Activated naive CD4-positive, alpha-beta T cell treated with anti-CD3 and anti-CD28 coated beads, Interleukin-2, amount 10 ng/mL, durations not matched to agents 7 days and 5 days (primary cell): ENCODE data around the gene AKAP13.

ENCODE experiments used
- CTCF ChIA-PET: fragments of 350-600 bp; sonication (Branson Sonifier 250); formaldehyde crosslinking; loops from one replicate; lab custom pipeline; 2021; ENCODE audit warnings: antibody characterized with exemption; lab: Charles Lee
- DNase-seq: peaks from one replicate; pipeline ENCODE4 v3.0.0-alpha.2; 2020
- H3K27ac Mint-ChIP-seq: one replicate; pipeline ENCODE4 v1.8.0; 2021; ENCODE audit warnings: mild to moderate bottlenecking, moderate library complexity, mixed read lengths
- H3K27me3 Mint-ChIP-seq: one replicate; pipeline ENCODE4 v1.8.0; 2021; ENCODE audit warnings: mild to moderate bottlenecking, mixed read lengths
- H3K36me3 Mint-ChIP-seq: one replicate; pipeline ENCODE4 v1.8.0; 2021; ENCODE audit warnings: mixed read lengths
- H3K4me1 Mint-ChIP-seq: one replicate; pipeline ENCODE4 v1.8.0; 2021; ENCODE audit warnings: mixed read lengths
- H3K4me3 Mint-ChIP-seq: one replicate; pipeline ENCODE4 v1.8.0; 2021; ENCODE audit warnings: mild to moderate bottlenecking, moderate library complexity, mixed read lengths
- H3K9me3 Mint-ChIP-seq: one replicate; pipeline ENCODE4 v1.8.0; 2021; ENCODE audit warnings: mixed read lengths

Gene AKAP13

DNA sequence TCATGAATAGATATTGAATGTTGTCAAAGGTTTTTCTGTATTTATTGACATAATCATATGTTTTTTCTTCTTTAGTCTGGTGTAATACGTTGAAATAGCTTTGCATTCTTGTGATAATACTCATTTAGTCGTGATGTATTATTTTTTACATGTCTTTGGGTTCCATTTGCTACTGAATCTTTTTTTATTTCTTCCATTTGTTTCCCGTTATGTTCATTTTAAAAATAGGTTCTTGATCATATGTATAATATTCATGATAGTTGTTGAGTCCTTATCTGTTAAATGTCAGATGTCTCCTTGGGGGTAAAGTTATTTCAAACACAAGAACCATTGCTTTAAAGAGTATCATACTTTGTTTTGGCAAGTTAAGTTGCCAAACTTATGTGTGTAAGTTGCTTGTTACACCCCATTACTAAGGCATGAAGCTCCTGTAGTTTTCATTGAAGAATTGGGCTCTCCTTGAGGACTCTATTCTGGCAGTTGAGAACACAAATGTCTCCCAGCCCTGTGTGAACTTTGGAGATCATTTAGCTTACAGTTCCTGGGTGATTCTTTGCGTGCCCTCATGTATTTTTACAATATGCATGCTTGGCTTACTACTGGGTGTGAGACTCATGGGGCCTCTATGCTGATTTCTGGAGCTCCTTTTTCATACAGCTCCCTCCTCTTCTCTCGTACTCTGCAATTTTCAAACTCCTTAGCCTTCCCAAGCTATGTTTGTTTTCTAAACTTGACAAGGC is 8.3 kb downstream of the AKAP13 start:
- Mint-ChIP-seq H3K4me3 (no peak overlapping the region), H3K36me3 (peaks cover 23% of the 10 kb centered on the region), H3K4me1 (peaks cover 28% of the 10 kb centered on the region), H3K27ac (no peak overlapping the region), H3K27me3 (no peaks in the 10 kb centered on the region), H3K9me3 (no peaks in the 10 kb centered on the region)
- CTCF ChIA-PET: interaction anchor here (1.2 kb wide), 1 partner anchor 11 kb away, joined by 5 read pairs; no protein-coding TSS in a partner anchor
- no peak for DNase-seq

- Mint-ChIP-seq H3K9me3 (no peaks in the 10 kb centered on the region), H3K4me1 (peaks cover 23% of the 10 kb centered on the region), H3K4me3 (no peak overlapping the region), H3K27me3 (no peaks in the 10 kb centered on the region), H3K27ac (no peak overlapping the region), H3K36me3 (peaks cover 19% of the 10 kb centered on the region)
- DNase-seq: no peak
- CTCF ChIA-PET: no interaction called here
Observed at GRCh38 chr15:85389306-85389650, 8.9 kb downstream of the AKAP13 start.

DNA sequence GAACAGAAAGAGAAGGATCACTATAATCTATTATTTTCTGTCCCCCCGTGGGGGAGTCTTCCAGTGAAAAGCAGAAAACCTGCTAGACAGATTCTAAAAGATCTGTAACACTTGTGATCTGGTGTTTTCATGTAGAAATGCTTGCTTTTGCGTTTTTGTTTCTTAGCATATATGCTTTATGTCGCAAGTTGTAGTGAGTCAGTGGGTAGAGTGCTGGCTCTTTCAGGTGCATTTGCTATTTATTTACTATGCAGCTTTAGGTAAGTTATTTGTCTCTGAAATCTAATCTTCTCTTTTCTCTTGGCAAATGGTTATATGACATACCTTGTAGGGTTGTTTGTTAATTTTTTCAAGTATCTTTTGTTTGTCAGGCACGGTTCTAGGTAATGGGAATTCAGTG is 9.4 kb downstream of the AKAP13 start:
- H3K4me3 Mint-ChIP-seq: no peak overlapping the region
- no peak for DNase-seq
- H3K36me3 Mint-ChIP-seq: peaks cover 17% of the 10 kb centered on the region
- H3K27ac Mint-ChIP-seq: no peak overlapping the region
- peaks cover 20% of the 10 kb centered on the region for H3K4me1 Mint-ChIP-seq
- no peaks in the 10 kb centered on the region for H3K27me3 Mint-ChIP-seq
- CTCF ChIA-PET: no interaction called here
- no peaks in the 10 kb centered on the region for H3K9me3 Mint-ChIP-seq

GRCh38 chr15:85393210-85393609 is 12.8 kb downstream of the AKAP13 start:
- CTCF ChIA-PET: no interaction called here
- peaks cover 4% of the 10 kb centered on the region for H3K4me1 Mint-ChIP-seq
- no peak for DNase-seq
- H3K27me3 Mint-ChIP-seq: no peaks in the 10 kb centered on the region
- no peak overlapping the region for H3K4me3 Mint-ChIP-seq
- no peak overlapping the region for H3K27ac Mint-ChIP-seq
- H3K9me3 Mint-ChIP-seq: no peaks in the 10 kb centered on the region
- peaks cover 9% of the 10 kb centered on the region for H3K36me3 Mint-ChIP-seq

DNA sequence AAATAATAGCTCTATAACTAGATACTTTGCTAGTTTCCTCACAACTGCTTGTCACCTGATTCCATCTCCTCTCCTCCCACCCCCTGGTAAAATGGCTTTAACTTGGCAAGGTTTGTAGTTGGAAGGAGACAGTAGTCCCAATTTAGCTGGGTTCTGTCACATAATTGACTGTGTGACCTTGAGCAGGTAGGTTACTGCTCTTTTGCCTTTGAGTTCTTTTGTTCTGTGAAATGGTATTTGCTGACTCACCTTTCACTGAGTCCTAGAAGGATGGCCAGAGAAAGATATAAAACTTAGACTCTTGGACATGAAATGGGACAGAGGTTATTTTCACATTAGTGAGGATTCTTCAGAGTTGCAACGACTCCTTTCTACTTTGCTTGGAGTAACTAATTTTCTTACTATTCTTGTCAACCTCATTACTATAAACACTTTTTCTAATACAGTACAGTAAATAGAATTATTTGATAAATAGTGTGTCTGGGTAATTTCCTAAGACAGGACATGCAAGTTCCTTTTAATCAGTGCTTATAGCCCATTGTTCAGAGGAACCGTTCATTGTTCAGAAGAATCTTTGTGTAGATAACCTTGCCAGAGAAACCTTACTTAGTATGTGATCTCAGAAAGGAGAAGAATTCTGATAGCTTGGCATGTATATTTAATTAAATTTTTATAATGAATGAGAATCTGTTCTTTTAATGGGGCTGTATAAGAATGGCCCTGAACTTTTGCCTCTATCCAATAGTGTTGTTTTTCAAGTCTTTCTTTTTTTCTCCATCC is 14.3 kb downstream of the AKAP13 start:
- CTCF ChIA-PET: no interaction called here
- no peak for DNase-seq
- Mint-ChIP-seq H3K27ac (no peak overlapping the region), H3K4me1 (peaks cover 6% of the 10 kb centered on the region), H3K9me3 (no peaks in the 10 kb centered on the region), H3K27me3 (no peaks in the 10 kb centered on the region), H3K4me3 (no peak overlapping the region), H3K36me3 (peaks cover 9% of the 10 kb centered on the region)

DNA sequence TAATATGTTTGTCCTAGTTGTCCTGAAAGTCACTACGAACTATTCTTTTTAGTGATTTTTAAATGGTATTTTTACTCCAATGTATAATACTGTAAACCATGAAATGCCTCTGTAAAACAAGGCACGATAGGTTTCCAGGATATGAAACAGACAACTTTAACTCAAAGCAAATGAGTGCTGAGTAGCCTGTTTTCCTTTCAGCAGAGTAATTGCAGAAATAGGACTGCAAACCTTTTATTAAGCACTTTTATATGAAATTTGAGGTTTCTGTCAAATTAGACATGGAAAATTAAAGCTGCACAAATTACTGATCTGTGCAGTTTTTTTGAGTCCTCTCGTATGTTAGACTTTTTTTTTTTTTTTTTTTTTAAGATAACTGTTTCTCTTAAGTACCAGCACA is 16.2 kb downstream of the AKAP13 start:
- H3K27me3 Mint-ChIP-seq: no peaks in the 10 kb centered on the region
- H3K4me1 Mint-ChIP-seq: peaks cover 14% of the 10 kb centered on the region
- no peak for DNase-seq
- no peaks in the 10 kb centered on the region for H3K9me3 Mint-ChIP-seq
- no peak overlapping the region for H3K27ac Mint-ChIP-seq
- CTCF ChIA-PET: interaction anchor here (1.6 kb wide), 1 partner anchor 17 kb away, joined by 5 read pairs; no protein-coding TSS in a partner anchor
- H3K4me3 Mint-ChIP-seq: no peak overlapping the region
- H3K36me3 Mint-ChIP-seq: peaks cover 9% of the 10 kb centered on the region

GRCh38 chr15:85397151-85397550 is 16.7 kb downstream of the AKAP13 start:
- Mint-ChIP-seq H3K27me3 (no peaks in the 10 kb centered on the region), H3K27ac (no peak overlapping the region), H3K4me3 (no peak overlapping the region), H3K36me3 (peaks cover 9% of the 10 kb centered on the region), H3K4me1 (peaks cover 20% of the 10 kb centered on the region), H3K9me3 (no peaks in the 10 kb centered on the region)
- no peak for DNase-seq
- CTCF ChIA-PET: interaction anchor here (1.6 kb wide), 1 partner anchor 16 kb away, joined by 5 read pairs; no protein-coding TSS in a partner anchor

DNA sequence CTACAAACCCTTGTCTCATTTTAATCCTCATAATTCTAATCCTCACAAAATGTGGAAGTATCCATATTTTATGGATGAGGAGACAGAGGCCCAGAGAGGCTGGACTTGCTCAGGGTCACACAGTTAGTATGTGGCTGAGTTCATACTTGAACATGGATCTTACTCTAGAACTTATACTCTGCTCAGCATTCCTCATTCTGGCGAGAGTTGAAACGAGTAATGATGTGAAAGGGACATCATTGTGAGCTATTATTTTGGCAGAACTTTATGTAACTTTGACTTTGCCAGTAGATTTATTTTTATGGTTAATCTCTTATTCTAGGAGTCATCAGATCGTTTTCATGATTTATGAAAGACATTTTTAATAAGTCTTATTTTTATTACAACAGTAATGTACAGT is 17.5 kb downstream of the AKAP13 start:
- Mint-ChIP-seq H3K27ac (no peak overlapping the region), H3K27me3 (no peaks in the 10 kb centered on the region), H3K4me1 (peaks cover 25% of the 10 kb centered on the region), H3K4me3 (no peak overlapping the region), H3K36me3 (peaks cover 3% of the 10 kb centered on the region), H3K9me3 (no peaks in the 10 kb centered on the region)
- DNase-seq: no peak
- CTCF ChIA-PET: no interaction called here

DNA sequence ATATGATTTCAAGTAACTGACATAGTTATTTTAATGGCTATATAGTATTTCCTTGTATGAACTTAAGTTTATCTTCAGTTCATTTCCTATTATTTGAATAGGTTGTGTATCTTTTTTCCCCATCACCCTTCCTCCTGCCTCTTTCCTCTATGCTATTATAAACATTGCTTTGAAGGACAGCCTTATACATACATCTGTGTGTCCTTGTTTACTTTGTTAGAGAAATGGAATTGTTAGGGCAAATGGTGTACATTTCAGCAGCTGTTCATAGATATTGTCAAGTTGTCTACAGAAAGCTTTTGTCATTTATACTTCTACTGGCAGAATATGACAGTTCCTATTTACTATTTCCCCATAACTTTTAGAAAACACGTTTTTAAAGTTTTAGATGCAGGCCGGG is 18.4 kb downstream of the AKAP13 start:
- H3K9me3 Mint-ChIP-seq: no peaks in the 10 kb centered on the region
- peaks cover 26% of the 10 kb centered on the region for H3K4me1 Mint-ChIP-seq
- no peak overlapping the region for H3K4me3 Mint-ChIP-seq
- peaks cover 3% of the 10 kb centered on the region for H3K36me3 Mint-ChIP-seq
- DNase-seq: no peak
- CTCF ChIA-PET: no interaction called here
- no peaks in the 10 kb centered on the region for H3K27me3 Mint-ChIP-seq
- no peak overlapping the region for H3K27ac Mint-ChIP-seq

- H3K27ac Mint-ChIP-seq: no peak overlapping the region
- H3K4me3 Mint-ChIP-seq: no peak overlapping the region
- peaks cover 34% of the 10 kb centered on the region for H3K4me1 Mint-ChIP-seq
- no peaks in the 10 kb centered on the region for H3K27me3 Mint-ChIP-seq
- DNase-seq: no peak
- no peaks in the 10 kb centered on the region for H3K9me3 Mint-ChIP-seq
- CTCF ChIA-PET: interaction anchor here (0.7 to 5.9 kb wide), 2 partner anchors 13 to 347 kb away, joined by 3 to 33 read pairs; no protein-coding TSS in a partner anchor
- peaks cover 3% of the 10 kb centered on the region for H3K36me3 Mint-ChIP-seq
Observed at GRCh38 chr15:85399627-85400026, 19.2 kb downstream of the AKAP13 start.

GRCh38 chr15:85400606-85401005 is 20.2 kb downstream of the AKAP13 start:
- H3K27ac Mint-ChIP-seq: no peak overlapping the region
- peaks cover 6% of the 10 kb centered on the region for H3K36me3 Mint-ChIP-seq
- no peaks in the 10 kb centered on the region for H3K9me3 Mint-ChIP-seq
- H3K4me1 Mint-ChIP-seq: peaks cover 44% of the 10 kb centered on the region
- H3K27me3 Mint-ChIP-seq: no peaks in the 10 kb centered on the region
- no peak overlapping the region for H3K4me3 Mint-ChIP-seq
- CTCF ChIA-PET: interaction anchor here (0.7 to 5.9 kb wide), 2 partner anchors 12 kb away, joined by 5 to 33 read pairs; no protein-coding TSS in a partner anchor
- no peak for DNase-seq

- no peak overlapping the region for H3K4me3 Mint-ChIP-seq
Observed at GRCh38 chr15:85401108-85401774, 20.8 kb downstream of the AKAP13 start.

DNA sequence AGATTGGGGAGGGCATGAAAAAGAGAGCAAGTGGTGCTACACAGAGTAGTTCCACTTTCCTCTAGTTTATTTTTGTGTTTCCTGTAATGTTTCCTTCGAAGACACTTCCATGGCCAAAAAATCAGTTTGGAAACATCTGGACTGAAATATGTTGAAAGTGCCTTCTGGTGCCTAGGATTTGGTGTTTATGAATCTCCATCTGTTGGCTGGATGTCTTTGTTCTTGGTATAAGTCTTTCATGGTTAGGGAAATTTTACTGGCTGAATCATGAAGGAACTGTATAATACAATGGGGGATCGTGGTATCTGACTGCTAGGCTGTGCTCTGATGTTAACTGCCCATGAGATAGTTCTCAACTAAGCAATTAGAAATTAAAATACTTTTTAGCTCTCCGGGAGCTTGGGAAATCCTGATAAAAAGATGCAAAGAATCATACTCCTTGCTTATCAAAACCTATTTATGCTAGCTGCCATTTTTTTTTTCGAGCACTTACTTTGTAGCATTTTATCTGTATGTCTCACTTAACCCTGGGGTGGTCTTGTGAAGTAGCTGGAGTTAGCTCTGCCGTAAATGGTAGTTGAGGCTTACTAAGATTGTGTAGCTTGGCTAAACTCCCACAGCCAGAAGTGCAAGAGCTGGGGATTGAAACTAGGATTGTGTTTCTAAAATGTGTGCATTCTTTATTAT is 21.9 kb downstream of the AKAP13 start:
- Mint-ChIP-seq H3K4me3 (no peak overlapping the region), H3K27ac (no peak overlapping the region), H3K4me1 (peaks cover 55% of the 10 kb centered on the region), H3K36me3 (peaks cover 5% of the 10 kb centered on the region), H3K9me3 (no peaks in the 10 kb centered on the region), H3K27me3 (no peaks in the 10 kb centered on the region)
- CTCF ChIA-PET: interaction anchor here (5.9 kb wide), 1 partner anchor 11 kb away, joined by 33 read pairs; no protein-coding TSS in a partner anchor
- no peak for DNase-seq

More at GRCh38 chr15:85401108-85401774, 20.8 kb downstream of the AKAP13 start:
- Mint-ChIP-seq H3K4me1 (peaks cover 45% of the 10 kb centered on the region), H3K36me3 (peaks cover 5% of the 10 kb centered on the region), H3K27me3 (no peaks in the 10 kb centered on the region), H3K27ac (no peak overlapping the region), H3K9me3 (no peaks in the 10 kb centered on the region)
- DNase-seq: no peak
- CTCF ChIA-PET: interaction anchor here (5.9 kb wide), 1 partner anchor 12 kb away, joined by 33 read pairs; no protein-coding TSS in a partner anchor
